GM19395 (cell line): ENCODE results near the gene DNAJC15.
A peak's percentile ranks its signal among the peaks of the same experiment; 100 is the strongest.

Experiments
- ATAC-seq: cut with Tn5 transposase; IDR thresholded peaks from one replicate; pipeline ENCODE4 v1.9.1; 2021; ENCODE audit warnings: mild to moderate bottlenecking, moderate library complexity; ENCODE audit not compliant: unreplicated experiment

DNAJC15 gene

DNA sequence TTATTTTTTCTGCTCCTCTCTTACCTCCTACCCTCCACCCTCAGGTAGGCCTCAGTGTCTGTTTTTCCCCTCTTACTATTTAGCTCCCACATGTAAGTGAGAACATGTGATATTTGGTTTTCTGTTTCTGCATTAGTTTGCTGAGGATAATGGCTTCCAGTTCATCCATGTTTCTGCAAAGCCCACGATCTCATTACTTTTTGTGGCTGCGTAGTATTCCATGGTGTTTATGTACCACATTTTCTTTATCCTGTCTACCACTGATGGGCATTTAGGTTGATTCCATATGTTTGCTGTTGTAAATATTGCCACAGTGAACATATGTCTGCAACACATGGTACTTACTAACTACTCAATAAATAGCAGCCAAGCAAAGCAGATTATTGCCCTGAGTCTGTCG, 56.8 kb downstream of the DNAJC15 start:
- no peak for ATAC-seq

DNA sequence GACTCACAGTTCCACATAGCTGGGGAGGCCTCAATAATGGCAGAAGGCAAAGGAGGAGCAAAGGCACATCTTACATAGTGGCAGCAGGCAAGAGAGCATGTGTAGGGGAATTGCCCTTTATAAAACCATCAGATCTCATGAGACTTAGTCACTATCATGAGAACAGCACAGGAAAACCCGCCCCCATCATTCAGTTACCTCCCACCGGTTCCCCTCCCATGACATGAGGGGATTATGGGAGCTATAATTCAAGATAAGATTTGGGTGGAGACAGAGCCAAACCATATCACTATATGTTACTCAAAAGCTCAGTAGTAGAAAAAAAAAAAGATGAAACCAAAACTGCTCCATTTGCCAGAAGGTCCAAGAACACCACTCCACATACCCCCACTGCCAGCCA, 58.5 kb downstream of the DNAJC15 start:
- no peak for ATAC-seq

DNA sequence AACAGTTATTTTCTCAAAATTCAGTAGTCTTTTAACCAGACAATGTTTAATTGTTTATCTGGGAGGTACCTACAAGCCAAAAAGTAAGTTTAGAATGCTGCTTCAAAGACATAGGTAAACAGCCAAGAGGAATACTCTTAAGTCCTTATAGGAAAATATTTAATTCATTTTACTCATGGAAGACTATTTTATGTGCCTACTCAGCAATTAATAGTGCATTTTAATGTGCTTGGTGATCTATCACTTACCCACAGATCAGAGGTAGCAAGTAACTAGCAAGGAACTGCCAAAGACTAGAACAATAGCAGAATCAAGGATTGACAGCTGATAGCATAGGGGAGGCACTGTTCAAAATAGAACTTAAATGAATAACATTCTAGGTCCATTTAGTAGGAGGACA, 60.4 kb downstream of the DNAJC15 start:
- ATAC-seq, result no peak

DNA sequence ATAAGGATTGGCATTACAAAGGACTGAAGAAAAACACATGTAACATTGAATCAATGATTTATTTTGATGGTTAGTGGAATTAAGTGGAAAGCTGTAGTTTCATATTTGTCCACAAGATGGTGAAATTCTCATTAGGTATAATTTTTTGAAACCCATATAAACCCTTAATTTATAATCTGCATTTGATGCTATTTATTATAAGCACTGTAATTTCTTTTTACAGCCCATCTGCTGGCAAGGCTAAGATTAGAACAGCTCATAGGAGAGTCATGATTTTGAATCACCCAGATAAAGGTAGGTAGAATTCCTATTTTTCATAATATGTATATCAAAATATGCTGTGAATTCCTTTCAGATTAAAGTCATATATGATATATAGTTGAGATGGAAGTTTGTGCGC, 62.2 kb downstream of the DNAJC15 start:
- no peak for ATAC-seq

DNA sequence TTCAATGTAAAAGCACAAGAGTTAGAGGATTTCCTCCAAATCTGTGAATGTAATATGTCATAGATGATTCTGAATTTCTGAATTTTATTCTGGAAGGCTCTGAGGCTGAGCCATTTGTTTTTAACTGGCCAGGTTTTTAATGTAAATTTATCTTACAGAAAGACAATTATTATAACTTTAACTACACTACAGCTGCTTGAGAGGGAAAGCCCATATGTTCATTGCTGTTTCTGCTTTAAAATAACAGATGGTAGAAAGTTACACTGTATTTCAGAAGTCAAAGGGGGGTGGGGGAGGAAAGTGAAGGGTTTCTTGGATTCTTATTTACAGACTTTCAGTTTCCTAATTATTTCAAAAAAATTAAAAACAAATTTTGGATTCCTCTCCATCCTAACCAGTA, 62.8 kb downstream of the DNAJC15 start:
- ATAC-seq, result no peak

DNA sequence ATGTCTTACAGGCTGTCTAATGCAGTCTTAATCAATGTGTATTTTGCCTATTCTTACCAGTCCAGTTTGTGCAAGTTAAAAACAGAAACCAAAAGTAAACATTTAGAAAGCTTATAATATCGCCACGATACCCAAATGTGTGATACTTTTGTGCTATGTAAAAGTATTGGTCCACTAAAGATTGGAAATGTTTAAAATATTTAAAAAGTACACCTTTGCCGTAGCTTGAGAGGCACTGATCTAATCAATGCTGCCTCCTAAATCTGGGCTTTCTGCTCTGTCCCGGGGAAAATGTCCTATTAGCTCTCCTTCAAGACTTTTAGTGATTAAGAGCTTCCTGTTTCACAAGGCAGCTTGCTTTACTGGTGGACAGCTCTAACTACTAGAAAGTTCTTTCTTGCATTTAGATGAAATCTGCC, 64.7 kb downstream of the DNAJC15 start:
- ATAC-seq, result no peak

DNA sequence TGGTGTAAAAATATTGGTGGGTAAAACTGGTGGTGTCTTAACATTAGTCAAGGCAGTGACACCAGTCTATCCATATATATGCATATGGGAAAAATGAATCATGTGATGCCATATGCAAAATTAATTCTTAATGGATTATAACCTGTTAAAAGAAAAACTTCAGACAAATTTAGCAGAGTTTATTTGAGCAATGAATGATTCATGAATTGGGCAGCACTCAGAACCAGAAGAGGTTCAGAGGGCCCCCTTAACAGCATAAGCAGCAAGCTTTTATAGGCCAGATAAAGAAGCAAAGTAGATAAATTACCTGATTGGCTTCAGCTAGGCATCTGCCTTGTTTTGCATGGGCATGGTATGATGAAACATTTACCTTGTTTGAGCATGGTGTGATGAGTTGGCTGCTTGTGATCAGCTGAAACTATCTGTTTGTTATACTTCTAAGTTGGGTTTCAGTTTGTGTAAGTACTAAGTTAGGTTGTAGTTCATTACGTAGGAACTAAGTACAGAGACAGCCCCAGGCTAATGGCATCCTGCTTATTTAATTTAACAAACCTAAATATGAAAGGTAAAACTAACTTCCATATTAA, 66.6 kb downstream of the DNAJC15 start:
- no peak for ATAC-seq

DNA sequence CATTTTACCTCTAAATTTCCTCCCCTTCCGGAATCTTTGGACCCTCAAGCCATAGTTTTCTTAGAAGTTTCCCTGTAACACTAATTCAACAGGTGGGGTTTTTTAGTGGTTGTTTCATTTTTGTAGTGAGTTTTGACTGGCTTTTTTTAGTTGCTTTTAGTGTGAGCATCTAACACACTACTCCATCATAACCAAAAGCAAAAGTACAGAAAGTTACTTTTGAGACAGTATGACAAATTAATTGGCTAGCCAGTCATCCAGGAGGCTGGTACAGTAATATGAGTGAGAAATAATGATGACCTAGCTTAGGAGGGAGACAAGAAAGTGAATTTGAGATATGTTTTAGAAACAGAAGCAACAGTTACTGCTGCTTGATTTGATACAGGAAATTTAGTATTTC, 71.5 kb downstream of the DNAJC15 start:
- peak; percentile 95 for ATAC-seq

DNA sequence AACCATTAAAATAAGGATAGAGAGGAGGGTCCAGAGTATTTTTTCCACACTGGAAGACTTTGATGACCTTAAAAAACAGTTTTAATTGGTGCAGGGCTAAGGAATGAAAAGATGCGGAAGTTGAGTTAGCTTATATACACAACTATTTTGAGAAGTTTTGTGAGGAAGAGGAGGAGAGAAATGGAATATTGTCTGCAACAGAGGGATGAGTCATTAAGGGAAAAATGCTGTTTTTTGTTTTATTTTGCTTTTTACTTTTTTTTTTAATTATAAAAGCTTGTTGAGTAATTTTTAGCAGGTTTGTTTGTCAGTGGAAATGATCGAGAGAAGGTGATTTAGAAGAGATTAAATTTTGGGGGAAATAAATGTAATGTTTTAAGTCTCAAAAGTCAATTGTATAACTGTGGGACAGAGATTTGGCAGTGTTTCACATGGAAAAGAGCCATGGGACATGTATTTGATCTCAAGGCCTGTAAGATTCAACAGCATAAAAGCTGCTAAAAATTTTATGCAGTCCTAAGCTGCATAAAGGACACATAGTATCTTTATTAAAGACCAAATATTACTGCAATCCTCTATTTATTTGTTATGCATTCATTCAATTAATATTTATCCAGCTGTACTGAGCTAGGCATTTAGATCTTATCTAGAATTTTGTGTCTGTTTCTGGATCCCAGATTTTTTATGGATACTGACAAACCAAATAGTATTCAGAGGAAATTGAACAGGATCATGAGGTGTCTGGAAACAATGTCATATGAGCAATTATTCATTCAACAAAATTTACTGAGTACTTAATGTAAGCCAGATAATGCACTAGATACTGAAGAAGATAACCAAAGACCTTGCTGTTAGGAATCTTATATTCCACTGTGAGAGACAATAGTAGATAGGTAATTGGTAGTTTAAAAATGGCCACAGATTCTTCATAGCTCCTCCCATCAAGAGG, 72.7 kb downstream of the DNAJC15 start:
- ATAC-seq, result no peak

DNA sequence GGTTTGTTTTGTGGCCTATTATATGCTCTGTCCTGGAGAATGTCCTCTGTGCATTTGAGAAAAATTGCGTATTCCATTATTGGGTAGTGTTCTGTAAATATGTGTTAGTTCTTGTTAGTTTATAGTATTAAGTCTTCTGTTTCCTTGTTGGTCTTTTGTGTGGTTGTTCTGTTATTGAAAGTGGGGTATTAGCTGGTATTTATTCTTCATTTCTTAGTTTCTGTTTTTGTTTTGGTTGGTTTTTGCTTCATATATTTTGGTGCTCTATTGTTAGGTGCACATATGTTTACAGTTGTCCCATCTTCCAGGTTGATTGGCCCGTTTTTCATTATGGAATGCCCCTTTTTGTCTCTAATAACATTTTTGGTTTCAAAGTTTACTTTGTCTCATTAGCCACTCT, 77.3 kb downstream of the DNAJC15 start:
- ATAC-seq, result peak; percentile 66

DNA sequence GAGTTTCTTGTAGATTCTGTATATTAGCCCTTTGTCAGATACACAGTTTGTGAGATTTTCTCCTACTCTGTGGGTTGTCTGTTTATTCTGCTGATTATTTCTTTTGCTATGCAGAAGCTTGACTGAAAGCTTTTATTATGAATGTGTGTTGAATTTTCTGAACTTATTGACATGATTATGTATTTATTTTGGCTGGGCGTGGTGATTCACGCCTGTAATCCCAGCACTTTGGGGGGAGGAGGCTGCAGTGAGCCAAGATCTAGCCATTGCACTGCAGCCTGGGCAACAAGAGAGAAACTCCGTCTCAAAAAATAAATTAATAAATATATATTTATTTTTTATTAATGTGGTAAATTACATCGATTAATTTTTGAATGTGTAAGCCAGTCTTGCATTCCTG, 78.9 kb downstream of the DNAJC15 start:
- no peak for ATAC-seq

DNA sequence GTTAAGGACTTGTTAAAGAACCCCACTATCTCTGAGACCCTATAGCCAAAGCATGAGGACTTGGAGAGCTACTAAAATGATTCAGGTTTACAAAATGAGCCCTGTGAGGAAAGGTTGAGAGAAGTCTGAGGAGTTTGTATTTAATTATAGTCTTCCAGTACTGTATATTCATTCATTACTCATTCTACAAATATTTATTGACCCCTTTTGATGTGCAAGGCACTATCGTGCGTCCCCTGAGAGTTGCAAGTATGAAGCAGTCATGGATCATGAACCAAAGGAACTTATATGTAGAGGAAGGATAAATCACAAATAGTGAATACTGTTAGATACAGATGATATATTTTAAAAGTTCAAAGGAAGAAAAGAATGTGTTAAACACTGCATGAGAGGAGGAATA, 84.4 kb downstream of the DNAJC15 start:
- ATAC-seq, result no peak

DNA sequence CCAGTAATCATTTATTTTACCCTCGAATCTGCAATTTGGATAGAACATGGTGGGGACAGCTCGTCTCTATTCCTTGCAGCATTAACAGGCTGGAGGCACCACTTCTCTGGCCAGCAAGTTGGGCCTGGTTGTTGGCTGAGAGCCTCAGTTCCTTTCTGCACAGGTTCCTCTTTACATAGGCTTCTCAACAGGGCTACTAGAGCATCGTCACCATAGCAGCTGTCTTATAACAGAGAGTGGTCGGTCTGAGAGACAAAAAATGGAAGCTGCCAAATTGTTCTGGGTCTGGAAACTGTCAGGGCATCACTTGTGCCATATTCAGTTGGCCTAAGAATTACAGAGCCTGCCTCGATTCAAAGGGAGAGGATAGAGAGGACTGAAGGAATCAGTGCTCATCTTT, 86.7 kb downstream of the DNAJC15 start:
- ATAC-seq, result no peak

DNA sequence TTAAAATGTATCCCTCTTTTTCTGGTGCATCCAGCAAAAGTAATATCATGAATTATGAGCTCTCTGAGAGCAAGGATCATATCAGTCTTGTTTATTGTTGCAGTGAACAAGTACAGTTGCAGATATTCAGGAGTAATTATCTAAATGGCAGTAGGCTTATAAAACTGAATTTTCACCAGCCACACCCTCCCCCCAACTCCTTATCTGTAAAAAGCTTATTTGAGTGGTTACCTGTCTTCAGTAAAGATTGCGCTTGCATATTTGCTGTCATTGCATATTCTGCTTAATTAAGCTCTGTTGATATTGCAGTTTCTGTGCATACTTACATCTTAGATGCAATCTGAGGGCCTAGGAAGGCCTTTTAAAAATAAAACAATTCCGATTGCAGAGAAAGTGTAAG, 87.3 kb downstream of the DNAJC15 start:
- ATAC-seq, result no peak

DNA sequence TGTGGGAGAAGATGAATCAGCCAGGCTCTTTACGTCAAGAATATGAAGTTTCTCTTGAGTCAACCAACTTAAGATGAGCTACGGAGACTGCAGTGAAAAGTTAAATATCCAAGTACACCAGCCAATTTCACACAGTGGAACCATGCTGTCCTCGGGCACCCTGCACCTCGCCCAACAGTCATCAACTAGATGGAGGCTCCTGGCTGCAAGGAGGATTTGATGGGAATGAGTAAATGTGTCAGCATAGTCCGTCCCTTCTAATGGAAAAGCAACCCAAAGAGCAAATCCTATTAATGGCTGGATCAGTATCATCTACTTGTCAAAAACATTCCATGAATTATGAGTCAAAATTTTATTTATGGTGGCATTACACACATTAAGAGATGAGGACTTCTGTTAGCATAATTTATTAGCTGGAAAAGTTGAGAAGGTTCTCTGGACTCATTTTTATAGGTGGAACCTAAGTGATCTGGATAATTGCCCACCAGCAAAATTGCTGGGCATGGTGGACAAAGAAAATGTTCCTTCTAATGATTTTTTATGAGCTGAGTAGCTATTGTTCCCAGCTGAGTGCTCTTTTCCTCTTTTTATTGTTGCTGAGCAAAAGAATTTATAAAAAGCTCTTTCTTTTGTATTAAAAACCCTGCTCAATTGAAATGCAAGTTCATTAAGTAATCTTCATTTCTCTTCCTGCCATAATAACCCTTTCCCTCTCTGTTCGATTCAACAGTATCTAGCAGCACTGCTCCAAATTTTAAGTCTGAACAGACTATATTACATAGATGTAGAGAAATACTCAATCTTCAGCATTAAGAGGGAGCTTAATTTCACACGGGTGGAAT, 88.4 kb downstream of the DNAJC15 start:
- no peak for ATAC-seq

DNA sequence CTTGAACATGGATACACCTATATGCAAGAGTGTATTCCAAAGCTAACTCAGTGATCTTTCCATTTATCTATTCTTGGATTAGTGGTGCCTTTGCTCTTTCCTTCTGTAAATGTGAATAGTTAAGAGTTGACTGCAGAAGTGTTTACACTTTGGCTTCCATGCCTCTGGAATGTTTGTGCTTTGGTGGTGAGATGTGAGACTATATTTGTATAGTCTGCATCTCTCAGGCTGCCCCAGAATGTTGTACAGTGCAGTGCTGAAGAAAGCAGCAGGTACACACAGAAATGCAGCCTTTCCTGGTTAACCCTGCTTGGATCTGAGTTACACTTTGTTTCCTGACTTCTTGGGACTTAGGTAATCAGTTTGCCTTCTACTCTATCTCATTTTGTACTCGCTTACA, 90.2 kb downstream of the DNAJC15 start:
- ATAC-seq, result no peak

DNA sequence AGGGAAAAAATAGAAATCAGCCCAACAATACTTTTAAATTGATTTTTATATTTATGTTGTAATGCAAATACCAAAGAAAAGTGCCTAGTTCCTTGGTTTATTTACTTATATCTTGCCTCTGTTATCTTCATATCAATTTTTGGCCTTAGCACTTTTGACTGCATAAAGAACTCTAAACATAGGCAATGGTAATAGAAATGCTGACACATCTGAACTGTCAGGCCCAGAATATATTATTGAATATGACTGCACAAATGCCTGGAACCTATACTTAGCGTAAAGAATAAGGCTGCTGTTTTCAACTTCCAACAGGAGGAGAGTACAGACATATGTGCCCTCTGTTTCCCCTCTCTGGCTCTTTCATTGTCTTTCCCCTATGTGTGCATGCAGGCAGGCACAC, 91.1 kb downstream of the DNAJC15 start:
- no peak for ATAC-seq

DNA sequence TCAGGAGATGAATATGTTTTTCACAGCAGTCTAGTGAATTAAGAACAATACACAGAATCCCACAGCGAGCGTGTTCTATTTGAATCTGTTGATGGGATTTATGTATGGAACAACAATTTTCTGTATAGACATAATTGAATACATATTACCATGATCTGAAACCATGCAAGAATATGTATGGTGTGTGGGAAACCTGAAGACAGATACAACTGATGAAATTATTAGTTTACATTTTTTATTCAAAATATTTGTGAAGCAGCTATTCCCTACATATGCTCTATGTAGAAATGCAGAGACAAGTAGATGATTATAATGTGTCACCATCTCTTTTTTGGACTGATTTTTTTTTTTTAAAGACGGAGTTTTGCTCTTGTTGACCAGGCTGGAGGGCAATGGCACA, 91.8 kb downstream of the DNAJC15 start:
- ATAC-seq, result no peak

DNA sequence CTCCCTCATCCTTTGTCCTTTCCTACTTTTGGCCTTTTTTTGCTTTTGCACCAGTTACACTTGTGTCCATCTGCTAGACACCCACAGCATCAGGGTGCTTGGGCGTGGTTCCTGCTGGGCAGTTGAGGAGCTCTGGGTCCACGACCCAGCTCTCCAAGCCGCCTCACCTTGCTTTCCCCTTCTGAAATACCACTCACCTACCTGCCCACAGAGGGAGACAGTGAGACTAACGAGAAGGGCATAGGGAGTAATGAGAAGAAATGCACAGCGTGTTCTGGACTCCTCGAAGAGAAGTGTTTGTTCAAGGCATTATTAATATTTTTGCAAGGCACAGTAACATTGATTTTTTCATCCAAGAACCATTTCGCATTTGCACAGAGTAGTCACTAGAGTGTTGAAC, 92.9 kb downstream of the DNAJC15 start:
- ATAC-seq, result no peak

DNA sequence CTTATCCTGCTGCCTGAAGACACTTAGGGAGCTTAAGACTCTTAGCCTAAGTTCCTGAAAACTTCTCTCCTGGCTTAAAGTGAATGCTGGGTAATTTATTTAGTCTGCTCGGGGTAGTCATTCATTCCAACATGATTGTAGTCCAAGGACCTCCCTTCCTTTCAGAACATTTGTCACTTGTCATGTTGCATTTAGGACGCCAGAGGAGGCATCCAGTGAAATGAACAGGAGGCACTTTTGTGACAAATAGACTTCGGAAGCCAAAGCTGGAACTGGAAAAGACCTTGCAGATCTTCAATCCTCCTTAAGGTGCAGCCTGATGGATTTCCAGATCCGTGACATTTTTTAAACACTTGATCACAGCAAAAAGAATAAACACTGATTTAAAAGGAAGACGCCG, 95.1 kb downstream of the DNAJC15 start:
- ATAC-seq, result no peak

DNA sequence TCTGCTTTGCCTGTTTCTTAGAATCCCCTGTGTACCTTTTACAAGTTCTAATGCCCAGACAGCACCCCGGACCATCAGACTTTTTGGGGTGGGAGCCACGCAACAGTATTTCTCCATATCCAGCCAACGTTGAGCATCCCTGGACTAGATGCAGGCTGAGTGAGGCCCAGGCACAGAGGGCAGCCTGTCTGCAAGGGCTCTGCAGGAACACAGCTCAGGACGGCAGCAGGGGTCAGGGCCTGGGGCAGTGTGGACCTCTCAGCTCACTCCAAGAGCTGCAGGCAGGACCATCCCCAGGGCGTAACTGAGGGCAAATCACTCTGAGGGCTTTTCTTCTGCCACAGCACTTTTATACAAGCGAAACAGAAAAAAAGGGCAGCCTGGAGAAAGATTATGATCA, 95.8 kb downstream of the DNAJC15 start:
- ATAC-seq, result no peak

DNA sequence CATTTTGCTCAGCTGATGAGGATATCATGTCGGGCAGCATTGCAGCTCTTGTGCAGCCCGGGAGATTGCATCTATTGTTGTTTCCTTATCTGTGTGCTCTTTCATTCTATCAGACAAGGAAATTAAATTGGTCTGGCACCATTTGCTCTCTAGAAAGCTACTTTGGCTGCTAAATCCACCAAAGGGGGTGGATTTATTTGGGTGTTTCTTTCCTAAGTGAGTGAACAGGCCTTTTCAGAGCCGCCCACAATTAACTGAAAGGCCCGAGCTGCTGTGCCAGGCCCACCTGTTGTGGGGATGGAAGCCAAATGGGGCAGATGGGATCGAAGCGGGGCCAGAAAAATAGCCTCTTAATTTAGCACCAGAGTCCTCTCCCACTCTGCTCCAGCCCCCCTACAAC, 99.4 kb downstream of the DNAJC15 start:
- no peak for ATAC-seq
